Bronchial epithelial cell (primary cell): Measurements from ENCODE around the gene BRME1. TPM values are rescaled to one million over a fixed set of nuclear protein-coding genes. Genes with fewer than 3 reads are reported as not detected.

Experiments
- DNase-seq: peaks from one replicate; pipeline ENCODE4 v3.0.0-alpha.2; 2010; ENCODE audit warnings: low read depth
- FAIRE-seq: peaks from 2 replicates; lab custom pipeline; 2011; peaks lifted over from hg19 to GRCh38; lab: Jason Lieb, UNC
- H3K27me3 ChIP-seq: 2 replicates; pipeline ENCODE4 v1.5.1; 2011; ENCODE audit warnings: low read length; ENCODE audit not compliant: control insufficient read depth, insufficient read depth
- H3K36me3 ChIP-seq: 2 replicates; pipeline ENCODE4 v1.5.1; 2011; ENCODE audit warnings: low read length; ENCODE audit not compliant: control insufficient read depth, insufficient read depth
- H3K4me3 ChIP-seq: 2 replicates; pipeline ENCODE4 v1.5.1; 2011; ENCODE audit warnings: mild to moderate bottlenecking, low read depth, low read length, control low read depth
- CTCF ChIP-seq: IDR thresholded peaks from 2 replicates; pipeline ENCODE4 v1.5.1; 2011; ENCODE audit warnings: mild to moderate bottlenecking, moderate library complexity, low read length, control low read depth, inconsistent platforms; ENCODE audit not compliant: insufficient read depth, severe bottlenecking
- total RNA-seq: library from RNA; depleted of rRNA; stranded (reverse); fragments of >200 nt; gene quantifications from 2 replicates; pipeline ENCODE4 v1.2.1, GENCODE V29; 2014

BRME1 gene
- total RNA-seq, 1 donor from 2014 or later: 0.26 TPM

GRCh38 chr19:13881251-13881691, 24.6 kb downstream of the BRME1 start:
- no peak for FAIRE-seq

GRCh38 chr19:13880059-13881043, 25.6 kb downstream of the BRME1 start:
- Histone ChIP-seq H3K4me3 (peak overlapping the region; percentile 2), H3K36me3 (no peaks in the 10 kb centered on the region), H3K27me3 (no peaks in the 10 kb centered on the region)
- DNase-seq: peak; percentile 92
- peak; percentile 82 for FAIRE-seq
- TF ChIP-seq CTCF: peak; percentile 99

More at GRCh38 chr19:13881251-13881691, 24.6 kb downstream of the BRME1 start:
- Histone ChIP-seq H3K36me3 (no peaks in the 10 kb centered on the region), H3K27me3 (no peaks in the 10 kb centered on the region), H3K4me3 (no peak overlapping the region)
- DNase-seq: no peak
- TF ChIP-seq CTCF: no peak

GRCh38 chr19:13877303-13877702, 28.6 kb downstream of the BRME1 start:
- no peak for TF ChIP-seq CTCF
- FAIRE-seq (no peak), DNase-seq (no peak)
- H3K27me3 ChIP-seq: peaks cover under 1% of the 10 kb centered on the region
- H3K4me3 ChIP-seq: no peak overlapping the region
- H3K36me3 ChIP-seq: no peaks in the 10 kb centered on the region

- Histone ChIP-seq H3K27me3 (peaks cover 2% of the 10 kb centered on the region), H3K36me3 (no peaks in the 10 kb centered on the region), H3K4me3 (no peak within 1 kb of the TSS)
- no peak for DNase-seq
- FAIRE-seq: no peak
- TF ChIP-seq CTCF: no peak
Observed at GRCh38 chr19:13876834-13877233, 29.1 kb downstream of the BRME1 start, which contains the start of gene NANOS3. NANOS3 (plus strand) TSS chr19:13877134; CDS start chr19:13877249, 115 bp downstream.

GRCh38 chr19:13875824-13876223, 30.1 kb downstream of the BRME1 start:
- DNase-seq (no peak), FAIRE-seq (no peak)

More at GRCh38 chr19:13875824-13876223, 30.1 kb downstream of the BRME1 start:
- TF ChIP-seq CTCF: no peak
- Histone ChIP-seq H3K4me3 (no peak overlapping the region), H3K27me3 (peaks cover 2% of the 10 kb centered on the region), H3K36me3 (no peaks in the 10 kb centered on the region)
